Measurements from ENCODE around the gene ZBTB49.

GRCh38 chr4:4289941-4290850 lies at the start of gene ZBTB49, which contains the start of gene LYAR:
- no peak for TF ChIP-seq ZNF211 (tag by site-specific recombination; IDR thresholded peaks at IDR 0.05; ENCODE audit: low read depth)
- TF ChIP-seq BCL11A (tag by site-specific recombination; IDR thresholded peaks at IDR 0.05; ENCODE audit: low read depth) = no peak
- TF ChIP-seq, protein P1, sequence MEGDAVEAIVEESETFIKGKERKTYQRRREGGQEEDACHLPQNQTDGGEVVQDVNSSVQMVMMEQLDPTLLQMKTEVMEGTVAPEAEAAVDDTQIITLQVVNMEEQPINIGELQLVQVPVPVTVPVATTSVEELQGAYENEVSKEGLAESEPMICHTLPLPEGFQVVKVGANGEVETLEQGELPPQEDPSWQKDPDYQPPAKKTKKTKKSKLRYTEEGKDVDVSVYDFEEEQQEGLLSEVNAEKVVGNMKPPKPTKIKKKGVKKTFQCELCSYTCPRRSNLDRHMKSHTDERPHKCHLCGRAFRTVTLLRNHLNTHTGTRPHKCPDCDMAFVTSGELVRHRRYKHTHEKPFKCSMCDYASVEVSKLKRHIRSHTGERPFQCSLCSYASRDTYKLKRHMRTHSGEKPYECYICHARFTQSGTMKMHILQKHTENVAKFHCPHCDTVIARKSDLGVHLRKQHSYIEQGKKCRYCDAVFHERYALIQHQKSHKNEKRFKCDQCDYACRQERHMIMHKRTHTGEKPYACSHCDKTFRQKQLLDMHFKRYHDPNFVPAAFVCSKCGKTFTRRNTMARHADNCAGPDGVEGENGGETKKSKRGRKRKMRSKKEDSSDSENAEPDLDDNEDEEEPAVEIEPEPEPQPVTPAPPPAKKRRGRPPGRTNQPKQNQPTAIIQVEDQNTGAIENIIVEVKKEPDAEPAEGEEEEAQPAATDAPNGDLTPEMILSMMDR (tag by site-specific recombination; IDR thresholded peaks at IDR 0.05) = no peak
- no peak for TF ChIP-seq ZNF48 (tag by site-specific recombination; IDR thresholded peaks at IDR 0.05)
